ENCODE data around the gene GPX2. TPM values are rescaled to one million over a fixed set of nuclear protein-coding genes. Genes with fewer than 3 reads are reported as not detected.

The GPX2 gene
- not detected in 2 replicates for total RNA-seq

DNA sequence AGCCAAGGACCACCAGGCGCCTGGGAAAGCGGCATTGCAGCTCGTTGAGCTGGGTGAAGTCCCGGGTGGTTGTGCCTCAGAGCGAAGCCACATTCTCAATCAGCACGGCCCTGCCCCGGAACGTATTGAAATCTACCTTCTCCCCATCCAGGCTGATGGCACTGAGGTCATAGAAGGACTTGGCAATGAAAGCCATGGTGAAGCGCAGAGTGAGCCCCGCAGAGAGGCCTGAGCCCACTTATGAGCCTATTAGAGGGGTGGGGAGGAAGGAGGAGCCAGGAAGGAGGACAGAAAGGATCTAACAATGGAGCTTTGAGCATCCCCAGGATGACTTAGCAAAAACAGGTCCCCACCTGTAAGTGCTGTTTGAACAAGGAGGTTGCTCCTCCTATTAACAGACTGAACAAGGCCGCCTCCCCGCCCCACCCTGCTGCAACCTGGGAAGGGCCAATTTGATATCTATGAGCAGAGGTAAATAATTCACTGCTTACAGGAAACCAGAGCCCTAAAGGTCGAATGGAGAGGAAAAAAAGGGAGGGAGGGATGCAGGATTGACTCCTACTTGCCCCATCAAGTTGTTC is at the start of gene GPX2:
Gene GPX2, minus strand, starts transcription at position 215 of the 581 bp plus-strand sequence. Its CDS starts 19 bp downstream, at position 196.
- intact Hi-C loops (cut with micrococcal nuclease): no loop called here
- H3K27me3 Mint-ChIP-seq: no peaks in the 10 kb centered on the region
- H3K4me1 Mint-ChIP-seq: peaks cover 42% of the 10 kb centered on the region
- no peak within 1 kb of the TSS for H3K4me3 Mint-ChIP-seq
- peak within 1 kb of the TSS; percentile 2 for H3K27ac Mint-ChIP-seq
- no peak for DNase-seq
- H3K9me3 Mint-ChIP-seq: no peaks in the 10 kb centered on the region
- H3K36me3 Mint-ChIP-seq (ENCODE audit: low read depth): peaks cover 48% of the 10 kb centered on the region

DNA sequence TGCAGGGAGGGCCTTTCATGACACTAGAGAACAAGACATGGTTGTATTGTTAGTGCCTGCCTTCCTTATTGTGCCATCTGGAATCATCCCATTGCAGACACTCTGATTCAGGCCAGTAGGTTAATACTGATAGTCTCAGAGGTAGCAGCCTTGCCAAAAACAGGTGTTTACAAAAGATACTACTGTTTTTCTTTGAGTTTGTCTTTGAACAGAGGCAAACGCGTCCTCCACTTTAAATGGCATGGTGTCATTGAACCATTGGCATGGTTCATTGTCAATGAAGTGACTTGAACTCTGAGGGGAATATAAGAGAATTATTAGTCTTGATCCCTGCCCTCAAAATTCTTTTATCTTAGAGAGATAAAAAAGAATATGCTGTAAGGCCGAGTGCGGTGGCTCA is 48.4 kb upstream of the GPX2 start:
- Mint-ChIP-seq H3K27ac (no peak overlapping the region), H3K36me3 (ENCODE audit: low read depth) (peaks cover 22% of the 10 kb centered on the region), H3K9me3 (no peaks in the 10 kb centered on the region), H3K4me3 (no peak overlapping the region), H3K27me3 (peaks cover 3% of the 10 kb centered on the region), H3K4me1 (peaks cover 35% of the 10 kb centered on the region)
- intact Hi-C loops (cut with micrococcal nuclease): no loop called here
- DNase-seq: no peak

DNA sequence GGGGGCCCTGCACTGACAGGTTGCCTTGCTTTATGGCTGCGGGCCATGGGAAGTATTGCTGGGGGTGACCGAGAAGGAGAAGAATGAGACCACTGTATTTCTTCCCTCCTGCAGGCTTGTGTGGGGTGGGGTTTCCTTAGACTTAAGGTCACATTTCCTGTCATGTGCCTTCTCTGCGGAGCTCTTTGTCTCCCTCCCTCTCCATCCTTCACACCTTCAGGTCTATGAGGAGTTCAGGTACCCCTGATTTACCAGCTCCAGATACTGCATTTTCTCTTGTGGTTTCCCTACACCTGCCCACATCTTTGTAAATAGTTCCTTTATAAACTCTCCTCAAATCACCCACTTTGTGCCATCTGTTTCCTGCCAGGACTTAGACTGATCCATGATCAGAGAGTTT is 47.8 kb upstream of the GPX2 start:
- Mint-ChIP-seq H3K36me3 (ENCODE audit: low read depth) (peaks cover 22% of the 10 kb centered on the region), H3K4me1 (peaks cover 36% of the 10 kb centered on the region), H3K4me3 (peak overlapping the region; percentile 46), H3K27me3 (peaks cover 6% of the 10 kb centered on the region), H3K9me3 (no peaks in the 10 kb centered on the region), H3K27ac (peak overlapping the region; percentile 39)
- DNase-seq: peak; percentile 67
- intact Hi-C loops (cut with micrococcal nuclease): no loop called here

DNA sequence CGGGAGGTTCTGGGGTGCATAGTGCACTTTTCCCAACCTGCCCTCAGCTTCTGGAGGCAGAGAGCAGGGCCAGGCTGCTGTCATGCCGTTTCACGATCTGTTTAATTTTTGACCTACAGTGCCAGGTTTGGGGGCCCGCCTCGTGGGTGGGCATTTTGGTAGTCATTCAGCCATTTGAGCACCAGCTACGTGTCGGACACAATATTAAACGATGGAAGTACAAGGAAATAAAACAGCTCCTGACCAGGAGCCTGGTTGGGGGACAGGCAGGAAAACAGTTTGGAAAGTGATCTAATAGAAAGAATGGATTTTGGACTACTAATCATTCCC is 44.9 kb upstream of the GPX2 start:
- H3K27ac Mint-ChIP-seq: peak overlapping the region; percentile 96
- H3K9me3 Mint-ChIP-seq: no peaks in the 10 kb centered on the region
- DNase-seq: no peak
- intact Hi-C loops (cut with micrococcal nuclease): loop anchor here (1.0 to 5.0 kb wide), 7 partner anchors 11 to 480 kb away; partner anchors contain the start of genes CHURC1 and RAB15
- H3K36me3 Mint-ChIP-seq (ENCODE audit: low read depth): peaks cover 18% of the 10 kb centered on the region
- peaks cover 44% of the 10 kb centered on the region for H3K4me1 Mint-ChIP-seq
- H3K4me3 Mint-ChIP-seq: peak overlapping the region; percentile 89
- peaks cover 19% of the 10 kb centered on the region for H3K27me3 Mint-ChIP-seq

DNA sequence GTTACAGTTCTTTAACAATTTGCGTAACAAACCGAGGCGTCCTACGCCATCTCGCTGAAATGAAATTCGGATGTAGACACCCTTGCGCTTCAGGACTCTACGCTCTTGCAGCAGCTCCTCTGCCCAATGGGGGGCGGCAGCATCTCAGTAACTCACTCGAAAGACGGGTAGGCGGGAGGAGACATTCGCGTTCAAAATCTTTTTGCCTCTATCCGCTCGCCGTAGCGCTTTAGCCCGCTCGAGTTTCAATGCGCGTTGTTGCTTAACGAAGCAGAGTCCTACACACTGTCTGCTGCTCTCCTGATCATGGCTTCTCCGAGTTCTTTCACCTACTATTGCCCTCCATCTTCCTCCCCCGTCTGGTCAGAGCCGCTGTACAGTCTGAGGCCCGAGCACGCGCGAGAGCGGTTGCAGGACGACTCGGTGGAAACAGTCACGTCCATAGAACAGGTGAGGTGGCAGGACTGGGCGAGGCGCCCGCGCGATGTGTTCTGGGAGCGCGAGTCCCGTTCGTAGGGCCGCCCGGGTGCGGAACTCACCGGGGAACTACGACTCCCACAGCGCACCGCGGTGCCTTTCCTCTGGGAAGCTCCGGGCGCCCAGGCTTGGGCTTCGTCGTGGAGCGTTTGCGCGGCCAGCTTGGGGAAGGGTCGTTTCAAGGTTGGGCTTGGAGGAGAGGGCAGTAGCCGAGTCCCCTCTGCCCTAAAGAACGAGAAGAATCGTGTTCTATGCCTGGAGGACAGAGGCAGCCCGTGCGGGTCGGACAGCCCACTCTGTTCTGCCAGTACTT is 44.3 kb upstream of the GPX2 start, which contains the start of gene FNTB:
Gene FNTB, plus strand, starts transcription at position 248 of the 790 bp plus-strand sequence. Its CDS starts 59 bp downstream, at position 307.
- peaks cover 42% of the 10 kb centered on the region for H3K4me1 Mint-ChIP-seq
- H3K27ac Mint-ChIP-seq: peak within 1 kb of the TSS; percentile 96
- peak within 1 kb of the TSS; percentile 89 for H3K4me3 Mint-ChIP-seq
- intact Hi-C loops (cut with micrococcal nuclease): loop anchor here (1.0 to 5.0 kb wide), 9 partner anchors 11 to 480 kb away; partner anchors contain the start of genes CHURC1, MAX and RAB15
- peak; percentile 97 for DNase-seq
- peaks cover 23% of the 10 kb centered on the region for H3K27me3 Mint-ChIP-seq
- H3K36me3 Mint-ChIP-seq (ENCODE audit: low read depth): peaks cover 18% of the 10 kb centered on the region
- no peaks in the 10 kb centered on the region for H3K9me3 Mint-ChIP-seq

DNA sequence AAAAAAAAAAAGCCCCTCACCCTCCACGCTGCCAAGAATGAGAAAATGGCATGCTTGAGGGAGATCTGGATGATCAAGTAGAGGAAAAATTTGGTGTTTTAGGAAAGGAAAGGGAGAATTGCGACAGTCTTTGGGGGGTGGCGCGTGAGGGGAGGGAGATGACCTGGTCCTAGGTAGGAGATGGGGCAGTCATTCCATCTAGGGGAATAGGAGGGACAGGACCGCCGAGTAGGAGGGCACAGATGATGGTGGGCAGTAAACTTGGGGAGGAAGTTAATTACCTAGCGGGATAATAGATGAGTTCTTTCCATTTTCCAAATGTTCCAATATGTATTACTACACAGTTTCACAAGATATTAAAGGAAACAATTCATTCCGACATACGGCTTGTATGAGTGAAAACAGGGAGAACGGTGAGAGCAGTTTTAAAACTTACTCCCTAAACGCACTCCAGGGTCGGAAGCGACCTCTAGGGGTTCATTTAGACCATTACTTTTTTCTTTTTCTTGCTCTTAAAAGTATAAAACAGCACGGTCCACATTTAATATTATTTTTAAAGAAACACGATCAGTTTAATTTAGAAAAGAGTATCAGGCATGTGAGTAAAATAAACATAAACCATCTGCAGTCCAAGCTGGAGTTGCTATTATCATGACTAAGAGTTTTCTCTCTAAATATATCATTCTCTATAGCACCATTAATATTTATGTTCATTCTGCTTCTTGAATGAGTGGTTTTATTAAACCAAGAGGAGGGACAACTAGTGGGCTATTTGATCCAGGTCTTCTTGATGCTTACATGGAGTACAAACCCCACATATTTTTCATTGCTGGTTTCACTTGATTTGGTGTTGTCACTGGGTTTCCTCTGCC is 41.1 kb upstream of the GPX2 start:
- peak; percentile 77 for DNase-seq
- H3K9me3 Mint-ChIP-seq: no peaks in the 10 kb centered on the region
- peaks cover 22% of the 10 kb centered on the region for H3K4me1 Mint-ChIP-seq
- H3K4me3 Mint-ChIP-seq: peak overlapping the region; percentile 65
- no peak overlapping the region for H3K27ac Mint-ChIP-seq
- peaks cover 29% of the 10 kb centered on the region for H3K27me3 Mint-ChIP-seq
- intact Hi-C loops (cut with micrococcal nuclease): loop anchor here (1.0 kb wide), 1 partner anchor 160 kb away; no protein-coding TSS in a partner anchor
- H3K36me3 Mint-ChIP-seq (ENCODE audit: low read depth): peaks cover 2% of the 10 kb centered on the region

DNA sequence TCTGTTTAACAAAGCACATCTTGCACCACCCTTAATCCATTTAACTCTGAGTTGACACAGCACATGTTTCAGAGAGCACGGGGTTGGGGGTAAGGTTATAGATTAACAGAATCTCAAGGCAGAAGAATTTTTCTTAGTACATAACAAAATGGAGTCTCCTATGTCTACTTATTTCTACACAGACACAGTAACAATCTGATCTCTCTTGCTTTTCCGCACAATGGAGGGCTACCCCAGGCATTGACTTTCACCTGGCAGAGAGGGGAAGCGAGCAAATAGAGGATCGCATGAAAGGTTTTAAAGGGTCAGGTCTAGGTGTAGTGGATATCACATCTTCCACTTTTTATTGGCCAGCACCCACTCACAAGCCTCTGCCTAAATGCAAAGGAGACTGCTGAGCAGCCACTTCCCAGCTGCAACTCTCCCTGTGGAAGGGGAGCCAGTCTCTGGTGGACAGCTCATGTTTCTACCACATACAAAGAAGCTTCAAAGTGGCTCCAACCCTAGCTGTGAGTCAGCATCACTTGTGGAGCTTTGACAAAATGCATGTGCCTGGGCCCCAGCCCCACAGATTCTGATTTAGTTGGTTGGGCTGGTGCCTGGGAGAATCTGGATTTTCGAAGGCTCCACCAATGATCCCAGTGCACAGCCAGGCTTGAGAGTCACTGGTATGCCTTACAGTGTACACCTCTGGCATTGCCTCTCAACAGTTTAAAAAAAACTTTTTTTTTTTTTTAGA is 37.0 kb upstream of the GPX2 start:
- peaks cover 11% of the 10 kb centered on the region for H3K4me1 Mint-ChIP-seq
- H3K27me3 Mint-ChIP-seq: peaks cover 32% of the 10 kb centered on the region
- intact Hi-C loops (cut with micrococcal nuclease): no loop called here
- H3K9me3 Mint-ChIP-seq: no peaks in the 10 kb centered on the region
- H3K36me3 Mint-ChIP-seq (ENCODE audit: low read depth): no peaks in the 10 kb centered on the region
- H3K4me3 Mint-ChIP-seq: no peak overlapping the region
- DNase-seq: no peak
- no peak overlapping the region for H3K27ac Mint-ChIP-seq

DNA sequence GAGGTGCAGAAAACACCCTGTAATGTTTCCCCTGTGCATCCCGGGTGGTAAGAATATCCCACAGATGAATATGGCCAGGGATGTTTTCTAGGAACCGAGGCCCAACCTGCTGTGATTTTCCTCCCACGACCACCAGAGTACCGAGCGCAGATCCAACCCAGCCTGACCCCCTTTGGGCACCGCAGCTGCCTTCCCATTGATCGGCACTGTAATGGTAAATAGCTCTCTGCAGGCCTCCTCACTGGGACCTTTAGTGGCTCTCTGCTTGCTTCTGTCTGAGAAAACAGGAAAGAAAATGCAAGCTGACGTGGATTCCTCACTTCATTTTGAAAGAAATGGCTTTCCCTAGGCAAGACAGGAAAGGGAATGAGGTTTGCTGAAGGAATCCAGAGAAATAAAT is 32.0 kb upstream of the GPX2 start:
- Mint-ChIP-seq H3K9me3 (no peaks in the 10 kb centered on the region), H3K4me1 (peaks cover 7% of the 10 kb centered on the region)

DNA sequence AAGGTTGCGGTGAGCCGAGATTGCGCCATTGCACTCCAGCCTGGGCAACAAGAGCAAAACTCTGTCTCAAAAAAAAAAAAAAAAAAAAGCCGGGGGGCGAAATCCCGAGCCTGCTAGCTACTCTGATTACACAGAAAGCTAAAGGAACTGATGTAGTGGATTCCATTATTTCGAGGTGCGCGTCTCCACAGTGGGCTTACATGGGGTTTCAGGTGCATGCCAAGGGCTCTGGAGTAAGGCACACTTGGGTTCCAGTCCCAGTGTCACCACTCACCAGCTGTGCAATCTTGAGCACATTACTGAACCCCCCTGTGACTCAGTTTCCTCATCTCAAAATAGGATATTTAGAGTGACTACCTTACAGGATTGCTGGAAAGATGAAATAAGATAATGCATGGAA is 31.3 kb upstream of the GPX2 start:
- Mint-ChIP-seq H3K27me3 (peaks cover 18% of the 10 kb centered on the region), H3K36me3 (ENCODE audit: low read depth) (no peaks in the 10 kb centered on the region), H3K4me1 (peaks cover 7% of the 10 kb centered on the region), H3K4me3 (no peak overlapping the region), H3K9me3 (no peaks in the 10 kb centered on the region), H3K27ac (no peak overlapping the region)
- DNase-seq: no peak
- intact Hi-C loops (cut with micrococcal nuclease): loop anchor here (2.0 to 5.0 kb wide), 2 partner anchors 13 to 42 kb away; partner anchors contain the start of gene FNTB

More for the DNA sequence above, 32.0 kb upstream of the GPX2 start:
- Mint-ChIP-seq H3K36me3 (ENCODE audit: low read depth) (no peaks in the 10 kb centered on the region), H3K27ac (no peak overlapping the region), H3K4me3 (no peak overlapping the region), H3K27me3 (peaks cover 20% of the 10 kb centered on the region)
- no peak for DNase-seq
- intact Hi-C loops (cut with micrococcal nuclease): loop anchor here (5.0 kb wide), 1 partner anchor 42 kb away; no protein-coding TSS in a partner anchor

DNA sequence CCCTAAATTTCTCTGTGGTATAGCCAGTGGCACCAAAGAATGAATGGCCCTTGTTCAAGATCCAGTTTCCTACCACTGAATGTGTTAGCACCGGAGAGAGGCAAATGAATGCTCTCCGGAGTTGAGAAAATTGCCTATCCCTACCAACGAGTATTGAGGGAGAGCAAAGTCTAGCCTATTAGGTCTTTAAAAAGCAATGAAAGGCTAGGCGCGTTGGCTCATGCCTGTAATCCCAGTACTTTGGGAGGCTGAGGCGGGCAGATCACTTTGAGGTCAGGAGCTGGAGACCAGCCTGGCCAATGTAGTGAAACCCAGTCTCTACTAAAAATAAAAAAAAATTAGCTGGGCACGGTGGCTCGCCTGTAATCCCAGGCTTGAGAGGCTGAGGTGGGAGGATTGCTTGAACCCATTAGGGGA is 30.5 kb upstream of the GPX2 start:
- no peak for DNase-seq
- no peaks in the 10 kb centered on the region for H3K9me3 Mint-ChIP-seq
- H3K4me1 Mint-ChIP-seq: peaks cover 7% of the 10 kb centered on the region
- H3K27ac Mint-ChIP-seq: no peak overlapping the region
- peaks cover 14% of the 10 kb centered on the region for H3K27me3 Mint-ChIP-seq
- H3K36me3 Mint-ChIP-seq (ENCODE audit: low read depth): no peaks in the 10 kb centered on the region
- intact Hi-C loops (cut with micrococcal nuclease): loop anchor here (2.0 to 5.0 kb wide), 2 partner anchors 14 to 41 kb away; partner anchors contain the start of gene FNTB
- peak overlapping the region; percentile 86 for H3K4me3 Mint-ChIP-seq

DNA sequence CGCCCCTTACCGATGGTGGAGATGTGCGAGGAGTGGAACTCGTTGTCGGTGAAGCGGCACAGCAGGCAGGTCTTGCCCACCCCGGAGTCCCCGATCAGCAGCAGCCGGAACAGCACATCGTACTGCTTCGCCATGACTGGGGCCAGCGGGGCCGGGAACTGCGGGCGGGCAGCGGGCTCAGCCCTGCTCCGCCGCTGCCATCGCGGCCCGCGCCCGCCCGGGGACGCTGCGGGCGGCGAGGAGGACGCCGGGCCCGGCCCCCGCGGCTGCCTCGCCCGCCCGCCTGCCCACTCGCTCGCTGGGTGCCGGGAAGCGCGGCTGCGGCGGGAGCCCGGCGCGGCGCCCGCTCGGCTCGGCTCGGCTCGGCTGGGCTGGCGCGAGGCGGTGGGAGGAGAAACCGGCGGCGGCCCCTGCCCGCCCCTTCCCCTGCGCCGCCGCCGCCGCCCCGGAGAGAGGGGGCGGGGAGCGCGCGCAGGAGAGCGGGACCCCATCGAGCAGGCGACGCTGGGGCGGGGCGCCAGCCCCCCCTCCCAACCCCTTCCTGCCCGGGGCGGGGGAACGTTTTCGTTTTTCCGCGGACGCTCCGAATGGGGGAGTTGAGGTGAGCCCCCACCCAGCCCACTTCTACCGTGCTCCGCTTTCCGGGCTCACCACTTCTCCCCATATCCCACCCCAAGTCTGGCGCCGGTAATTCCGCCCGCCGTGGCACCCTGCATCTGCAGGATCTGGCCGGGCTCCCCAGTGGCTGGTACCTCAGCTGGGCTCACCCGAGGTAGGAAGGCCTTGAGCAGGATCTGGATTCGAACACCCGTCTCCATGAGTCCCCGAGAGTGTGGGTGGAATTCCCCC is 29.6 kb upstream of the GPX2 start, which contains the start of gene RAB15:
Gene RAB15, minus strand, starts transcription at position 394 of the 849 bp plus-strand sequence. Its CDS starts 260 bp downstream, at position 134.
- DNase-seq: peak; percentile 85
- Mint-ChIP-seq H3K36me3 (ENCODE audit: low read depth) (no peaks in the 10 kb centered on the region), H3K4me3 (peak within 1 kb of the TSS; percentile 86), H3K4me1 (peaks cover 7% of the 10 kb centered on the region), H3K27me3 (peaks cover 13% of the 10 kb centered on the region), H3K27ac (peak within 1 kb of the TSS; percentile 81), H3K9me3 (no peaks in the 10 kb centered on the region)
- intact Hi-C loops (cut with micrococcal nuclease): loop anchor here (2.0 to 5.0 kb wide), 2 partner anchors 15 to 40 kb away; partner anchors contain the start of gene FNTB

DNA sequence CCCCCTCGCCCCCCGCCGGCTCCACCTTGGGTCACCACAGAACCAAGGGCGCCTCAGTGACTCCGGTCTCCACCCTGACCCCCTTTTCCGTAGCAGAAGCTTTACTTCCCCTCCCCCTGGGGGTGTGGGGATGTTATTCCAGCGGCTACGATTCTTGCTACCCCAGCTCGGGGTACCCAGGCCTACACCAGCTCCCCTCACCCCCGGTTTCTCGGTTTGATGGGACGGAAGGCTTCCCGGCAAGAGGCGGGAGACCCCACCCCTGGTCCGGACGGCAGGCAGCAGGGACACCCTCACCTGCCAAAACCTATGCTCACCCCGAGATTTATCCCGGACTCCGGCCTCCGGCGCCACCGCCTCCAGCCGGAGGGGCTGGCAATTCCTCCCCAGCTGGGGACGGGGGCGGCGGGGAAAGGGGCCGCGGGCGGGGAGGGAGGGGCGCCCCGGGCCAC is 29.0 kb upstream of the GPX2 start:
- intact Hi-C loops (cut with micrococcal nuclease): loop anchor here (5.0 kb wide), 1 partner anchor 39 kb away; no protein-coding TSS in a partner anchor
- no peaks in the 10 kb centered on the region for H3K9me3 Mint-ChIP-seq
- no peaks in the 10 kb centered on the region for H3K36me3 Mint-ChIP-seq (ENCODE audit: low read depth)
- peaks cover 7% of the 10 kb centered on the region for H3K4me1 Mint-ChIP-seq
- H3K4me3 Mint-ChIP-seq: peak overlapping the region; percentile 74
- no peak for DNase-seq
- H3K27me3 Mint-ChIP-seq: peaks cover 11% of the 10 kb centered on the region
- no peak overlapping the region for H3K27ac Mint-ChIP-seq

Measured in activated CD4-positive, alpha-beta T cell treated with anti-CD3 and anti-CD28 coated beads, Interleukin-2, amount 10 ng/mL, durations not matched to agents 24 days and 14 days (primary cell).